Stimulated activated naive CD8-positive, alpha-beta T cell treated with anti-CD3 and anti-CD28 coated beads, Interleukin-15, amount 100 ng/mL, for 72 hours (primary cell): ENCODE measurements around the gene C1QTNF1.

Experiments
- ATAC-seq: fragments of 150-1000 bp; cut with Tn5 transposase; 2 replicates; pipeline ENCODE4 v1.10.0; 2021; ENCODE audit warnings: mild to moderate bottlenecking, moderate library complexity
- DNase-seq, 2 donors: peaks; one replicate each; pipeline ENCODE4 v3.0.0; 2021 to 2022
- H3K27ac Mint-ChIP-seq, 2 donors: one replicate each; pipeline ENCODE4 v1.8.0; 2022; ENCODE audit warnings: mild to moderate bottlenecking in 2 of 2, mixed read lengths in 2 of 2, moderate library complexity in 2 of 2
- H3K27me3 Mint-ChIP-seq: one replicate; pipeline ENCODE4 v1.8.0; 2022; ENCODE audit warnings: mixed read lengths
- H3K4me1 Mint-ChIP-seq: one replicate; pipeline ENCODE4 v1.8.0; 2022; ENCODE audit warnings: mild to moderate bottlenecking, mixed read lengths
- H3K4me3 Mint-ChIP-seq, 2 donors: one replicate each; pipeline ENCODE4 v1.8.0; 2022; ENCODE audit warnings: mild to moderate bottlenecking in 2 of 2, mixed read lengths in 2 of 2, moderate library complexity in 1 of 2
- H3K9me3 Mint-ChIP-seq, 2 donors: one replicate each; pipeline ENCODE4 v1.8.0; 2022; ENCODE audit warnings: mixed read lengths in 2 of 2

Gene C1QTNF1

GRCh38 chr17:78988152-78988551 lies 35.8 kb upstream of the C1QTNF1 start:
- Mint-ChIP-seq H3K27me3 (no peaks in the 10 kb centered on the region), H3K4me1 (peaks cover 26% of the 10 kb centered on the region), H3K4me3 (no peak overlapping the region), H3K9me3 (no peaks in the 10 kb centered on the region), H3K27ac (no peak overlapping the region)
- DNase-seq = no peak
- ATAC-seq = no peak

GRCh38 chr17:78990349-78991016 lies 33.5 kb upstream of the C1QTNF1 start:
- no peak overlapping the region for H3K4me3 Mint-ChIP-seq

GRCh38 chr17:78991017-78991738 lies 32.8 kb upstream of the C1QTNF1 start:
- Mint-ChIP-seq H3K27me3 (no peaks in the 10 kb centered on the region), H3K4me1 (peaks cover 30% of the 10 kb centered on the region), H3K27ac (no peak overlapping the region), H3K9me3 (no peaks in the 10 kb centered on the region), H3K4me3 (no peak overlapping the region)
- ATAC-seq (no peak), DNase-seq (no peak)

More at GRCh38 chr17:78990349-78991016, 33.5 kb upstream of the C1QTNF1 start:
- Mint-ChIP-seq H3K27me3 (no peaks in the 10 kb centered on the region), H3K4me1 (peaks cover 35% of the 10 kb centered on the region), H3K9me3 (no peaks in the 10 kb centered on the region), H3K27ac (peak overlapping the region in 1 of 2 donors; percentile 95)
- DNase-seq (no peak), ATAC-seq (no peak)

- peak overlapping the region in 1 of 2 donors; percentile 34 for H3K27ac Mint-ChIP-seq
- ATAC-seq = no peak
- no peaks in the 10 kb centered on the region for H3K27me3 Mint-ChIP-seq
These were observed 31.9 kb upstream of the C1QTNF1 start for GRCh38 chr17:78991906-78992532.

GRCh38 chr17:78992542-78993212 lies 31.3 kb upstream of the C1QTNF1 start:
- H3K27ac Mint-ChIP-seq = no peak overlapping the region

More at GRCh38 chr17:78991906-78992532, 31.9 kb upstream of the C1QTNF1 start:
- no peak for DNase-seq
- H3K9me3 Mint-ChIP-seq = no peaks in the 10 kb centered on the region
- no peak overlapping the region for H3K4me3 Mint-ChIP-seq
- peaks cover 22% of the 10 kb centered on the region for H3K4me1 Mint-ChIP-seq

GRCh38 chr17:78993241-78993956 lies 30.6 kb upstream of the C1QTNF1 start:
- H3K9me3 Mint-ChIP-seq = no peaks in the 10 kb centered on the region

More at GRCh38 chr17:78992542-78993212, 31.3 kb upstream of the C1QTNF1 start:
- Mint-ChIP-seq H3K9me3 (no peaks in the 10 kb centered on the region), H3K27me3 (no peaks in the 10 kb centered on the region), H3K4me3 (no peak overlapping the region), H3K4me1 (peaks cover 15% of the 10 kb centered on the region)
- no peak for DNase-seq
- no peak for ATAC-seq

GRCh38 chr17:78993981-78994671 lies 29.8 kb upstream of the C1QTNF1 start:
- DNase-seq (no peak), ATAC-seq (no peak)
- Mint-ChIP-seq H3K4me1 (peaks cover 14% of the 10 kb centered on the region), H3K27ac (no peak overlapping the region), H3K27me3 (no peaks in the 10 kb centered on the region), H3K9me3 (no peaks in the 10 kb centered on the region), H3K4me3 (no peak overlapping the region)

More at GRCh38 chr17:78993241-78993956, 30.6 kb upstream of the C1QTNF1 start:
- H3K27ac Mint-ChIP-seq = peak overlapping the region in 1 of 2 donors; percentile 34
- no peaks in the 10 kb centered on the region for H3K27me3 Mint-ChIP-seq
- peak; percentile 46 to 50 for DNase-seq
- no peak overlapping the region for H3K4me3 Mint-ChIP-seq
- ATAC-seq = peak; percentile 74
- H3K4me1 Mint-ChIP-seq = peaks cover 14% of the 10 kb centered on the region

GRCh38 chr17:78995022-78995760 lies 28.8 kb upstream of the C1QTNF1 start:
- DNase-seq = no peak
- peak; percentile 39 for ATAC-seq
- no peak overlapping the region for H3K27ac Mint-ChIP-seq
- H3K4me1 Mint-ChIP-seq = peaks cover 14% of the 10 kb centered on the region
- H3K4me3 Mint-ChIP-seq = no peak overlapping the region
- no peaks in the 10 kb centered on the region for H3K27me3 Mint-ChIP-seq
- H3K9me3 Mint-ChIP-seq = no peaks in the 10 kb centered on the region

- peaks cover 16% of the 10 kb centered on the region for H3K4me1 Mint-ChIP-seq
- peak overlapping the region in 1 of 2 donors; percentile 19 for H3K27ac Mint-ChIP-seq
- H3K4me3 Mint-ChIP-seq = no peak overlapping the region
- ATAC-seq (no peak), DNase-seq (no peak)
- H3K9me3 Mint-ChIP-seq = no peaks in the 10 kb centered on the region
- H3K27me3 Mint-ChIP-seq = no peaks in the 10 kb centered on the region
These were observed 28.1 kb upstream of the C1QTNF1 start for GRCh38 chr17:78995761-78996451.

GRCh38 chr17:78996781-78997201 lies 27.2 kb upstream of the C1QTNF1 start:
- no peak overlapping the region for H3K27ac Mint-ChIP-seq
- no peaks in the 10 kb centered on the region for H3K9me3 Mint-ChIP-seq
- no peak overlapping the region for H3K4me3 Mint-ChIP-seq
- H3K27me3 Mint-ChIP-seq = no peaks in the 10 kb centered on the region
- DNase-seq (no peak), ATAC-seq (no peak)
- peaks cover 25% of the 10 kb centered on the region for H3K4me1 Mint-ChIP-seq

- ATAC-seq = no peak
- Mint-ChIP-seq H3K9me3 (no peaks in the 10 kb centered on the region), H3K27me3 (no peaks in the 10 kb centered on the region), H3K4me3 (no peak overlapping the region), H3K27ac (no peak overlapping the region), H3K4me1 (peaks cover 29% of the 10 kb centered on the region)
- DNase-seq = no peak
These were observed 26.7 kb upstream of the C1QTNF1 start for GRCh38 chr17:78997231-78997741.

- ATAC-seq (no peak), DNase-seq (no peak)
- H3K9me3 Mint-ChIP-seq = no peaks in the 10 kb centered on the region
- H3K27ac Mint-ChIP-seq = no peak overlapping the region
- H3K4me3 Mint-ChIP-seq = no peak overlapping the region
- no peaks in the 10 kb centered on the region for H3K27me3 Mint-ChIP-seq
- peaks cover 28% of the 10 kb centered on the region for H3K4me1 Mint-ChIP-seq
These were observed 26.1 kb upstream of the C1QTNF1 start for GRCh38 chr17:78997881-78998280.

GRCh38 chr17:78998311-78999055 lies 25.5 kb upstream of the C1QTNF1 start:
- ATAC-seq (no peak), DNase-seq (no peak)
- peaks cover 24% of the 10 kb centered on the region for H3K4me1 Mint-ChIP-seq
- no peaks in the 10 kb centered on the region for H3K27me3 Mint-ChIP-seq
- H3K9me3 Mint-ChIP-seq = no peaks in the 10 kb centered on the region
- H3K4me3 Mint-ChIP-seq = no peak overlapping the region
- no peak overlapping the region for H3K27ac Mint-ChIP-seq
